Measurements from ENCODE around the gene SERPINF2. TPM values are rescaled to one million over a fixed set of nuclear protein-coding genes. Genes with fewer than 3 reads are reported as not detected.

Gene SERPINF2
- total and polyA plus RNA-seq, 8 donors: 2.6 to 32.6 (median 3.5) TPM

GRCh38 chr17:1785930-1786329 is 43.3 kb downstream of the SERPINF2 start:
- ATAC-seq: no peak

GRCh38 chr17:1786708-1787107 is 44.0 kb downstream of the SERPINF2 start:
- Histone ChIP-seq H3K4me3 (no peak overlapping the region), H3K9me3 (no peaks in the 10 kb centered on the region), H3K27ac (peak overlapping the region; percentile 64 to 84), H3K4me1 (peaks cover 33 to 57% of the 10 kb centered on the region in 2 donors), H3K27me3 (no peaks in the 10 kb centered on the region), H3K36me3 (peaks cover 0 to 13% of the 10 kb centered on the region in 2 donors)
- DNase-seq (no peak), ATAC-seq (no peak)
- TF ChIP-seq CTCF (IDR thresholded peaks at IDR 0.05): no peak
- intact Hi-C loops (cut with DNase I): loop anchor here in 1 of 2 donors (10.0 kb wide), 1 partner anchor 122 kb away; no protein-coding TSS in a partner anchor

More at GRCh38 chr17:1785930-1786329, 43.3 kb downstream of the SERPINF2 start:
- intact Hi-C loops (cut with DNase I): loop anchor here in 1 of 2 donors (10.0 kb wide), 1 partner anchor 121 kb away; no protein-coding TSS in a partner anchor
- peak overlapping the region; percentile 64 to 84 for H3K27ac ChIP-seq
- no peak for TF ChIP-seq CTCF (IDR thresholded peaks at IDR 0.05)
- DNase-seq: no peak
- no peaks in the 10 kb centered on the region for H3K9me3 ChIP-seq
- H3K4me1 ChIP-seq: peaks cover 35 to 65% of the 10 kb centered on the region in 2 donors
- H3K36me3 ChIP-seq: peaks cover 0 to 20% of the 10 kb centered on the region in 2 donors
- H3K4me3 ChIP-seq: no peak overlapping the region
- H3K27me3 ChIP-seq: no peaks in the 10 kb centered on the region

- Histone ChIP-seq H3K27me3 (no peaks in the 10 kb centered on the region), H3K4me3 (no peak overlapping the region), H3K9me3 (no peaks in the 10 kb centered on the region), H3K4me1 (peaks cover 26 to 50% of the 10 kb centered on the region in 2 donors), H3K36me3 (peaks cover 0 to 19% of the 10 kb centered on the region in 2 donors), H3K27ac (peak overlapping the region; percentile 64 to 84)
- no peak for TF ChIP-seq CTCF (IDR thresholded peaks at IDR 0.05)
- ATAC-seq (peak; percentile 15), DNase-seq (peak in 1 of 4 donors; percentile 56)
- intact Hi-C loops (cut with DNase I): loop anchor here in 1 of 2 donors (10.0 kb wide), 1 partner anchor 123 kb away; no protein-coding TSS in a partner anchor
Observed at GRCh38 chr17:1787301-1787902, 44.7 kb downstream of the SERPINF2 start.

GRCh38 chr17:1789936-1790335 is 47.3 kb downstream of the SERPINF2 start:
- ATAC-seq: no peak

More at GRCh38 chr17:1789936-1790335, 47.3 kb downstream of the SERPINF2 start:
- Histone ChIP-seq H3K27me3 (no peaks in the 10 kb centered on the region), H3K9me3 (no peaks in the 10 kb centered on the region), H3K36me3 (peaks cover 0 to 21% of the 10 kb centered on the region in 2 donors), H3K27ac (no peak overlapping the region), H3K4me3 (no peak overlapping the region), H3K4me1 (peaks cover 9 to 28% of the 10 kb centered on the region in 2 donors)
- no peak for DNase-seq
- intact Hi-C loops (cut with DNase I): loop anchor here in 1 of 2 donors (10.0 kb wide), 1 partner anchor 125 kb away; no protein-coding TSS in a partner anchor
- no peak for TF ChIP-seq CTCF (IDR thresholded peaks at IDR 0.05)
